H1 (cell line): ENCODE data around the gene THBD. TPM values are rescaled to one million over a fixed set of nuclear protein-coding genes. Genes with fewer than 3 reads are reported as not detected.
A peak's percentile ranks its signal among the peaks of the same experiment; 100 is the strongest.

ENCODE experiments used
- CTCF ChIA-PET: fragments of 300-600 bp; sonication (Branson Sonifier 250); formaldehyde crosslinking; loops from one replicate; lab custom pipeline; 2021; ENCODE audit not compliant: partially characterized antibody; lab: Charles Lee
- POLR2A ChIA-PET: fragments of 300-600 bp; sonication (Branson Sonifier 250); formaldehyde crosslinking; loops from one replicate; lab custom pipeline; 2021; ENCODE audit warnings: inconsistent platforms; ENCODE audit not compliant: partially characterized antibody; lab: Charles Lee
- DNase-seq, 2 experiments: peaks; one replicate each; pipeline versions ENCODE4 v3.0.0 to v3.0.0-alpha.2; 2010 to 2022; ENCODE audit warnings: low spot score in 2 of 2, low read depth in 1 of 2, mixed read lengths in 1 of 2
- FAIRE-seq: peaks from 2 replicates; lab custom pipeline; 2011; peaks lifted over from hg19 to GRCh38; lab: Jason Lieb, UNC
- H2AFZ ChIP-seq: 2 replicates; pipeline ENCODE4 v1.8.1; 2012; ENCODE audit warnings: low read length, inconsistent platforms
- H2AK5ac ChIP-seq: 2 replicates; pipeline ENCODE4 v1.6.1; 2013; ENCODE audit warnings: low read depth, low read length
- H2BK120ac ChIP-seq: replicated peaks from 2 replicates; pipeline ENCODE3; 2013; ENCODE audit warnings: low read depth, low read length, inconsistent platforms
- H2BK12ac ChIP-seq: 2 replicates; pipeline ENCODE4 v1.6.1; 2013; ENCODE audit warnings: low read depth, low read length
- H2BK15ac ChIP-seq: 2 replicates; pipeline ENCODE4 v1.6.1; 2013; ENCODE audit warnings: low read length
- H2BK20ac ChIP-seq: 2 replicates; pipeline ENCODE4 v1.6.1; 2013; ENCODE audit warnings: low read length
- H2BK5ac ChIP-seq: 2 replicates; pipeline ENCODE4 v1.6.1; 2013; ENCODE audit warnings: low read depth, low read length
- H3K14ac ChIP-seq: 2 replicates; pipeline ENCODE4 v1.6.1; 2013; ENCODE audit warnings: inconsistent platforms; ENCODE audit not compliant: insufficient read length
- H3K18ac ChIP-seq: 2 replicates; pipeline ENCODE4 v1.6.1; 2013; ENCODE audit warnings: low read length; ENCODE audit errors: extremely low read depth
- H3K23ac ChIP-seq: 2 replicates; pipeline ENCODE4 v1.6.1; 2013; ENCODE audit warnings: inconsistent platforms; ENCODE audit not compliant: insufficient read length
- H3K23me2 ChIP-seq: 2 replicates; pipeline ENCODE4 v1.6.1; 2013; ENCODE audit warnings: low read depth, low read length
- H3K27ac ChIP-seq: 2 replicates; pipeline ENCODE4 v1.6.1; 2011; ENCODE audit warnings: low read depth, low read length, inconsistent platforms
- H3K27me3 ChIP-seq, 4 experiments: replicated peaks in 1 of 4; 1 replicate in 1 of 4; 2 replicates in 3 of 4; pipeline versions ENCODE4 v1.6.1 to v1.8.1; 2011 to 2013; ENCODE audit warnings: low read length in 3 of 4, mild to moderate bottlenecking in 3 of 4, inconsistent platforms in 2 of 4, mixed read lengths in 2 of 4, moderate library complexity in 1 of 4; ENCODE audit not compliant: control insufficient read depth in 3 of 4, insufficient read depth in 3 of 4; ENCODE audit errors: extremely low read depth in 1 of 4
- H3K36me3 ChIP-seq, 4 experiments: 2 replicates each; pipeline versions ENCODE4 v1.6.1 to v1.8.1; 2011 to 2013; ENCODE audit warnings: mild to moderate bottlenecking in 4 of 4, low read length in 3 of 4, moderate library complexity in 2 of 4, control low read depth in 1 of 4, inconsistent platforms in 1 of 4; ENCODE audit not compliant: insufficient read depth in 4 of 4, control insufficient read depth in 2 of 4
- H3K4ac ChIP-seq: replicated peaks from 2 replicates; pipeline ENCODE3; 2013; ENCODE audit warnings: low read length, low read depth, mixed read lengths, inconsistent platforms; ENCODE audit not compliant: insufficient read length
- H3K4me1 ChIP-seq, 4 experiments: replicated peaks in 1 of 4; 1 replicate in 1 of 4; 2 replicates in 3 of 4; pipeline versions ENCODE4 v1.6.1 to v1.8.1; 2011 to 2013; ENCODE audit warnings: low read length in 3 of 4, inconsistent platforms in 2 of 4, mixed read lengths in 1 of 4; ENCODE audit not compliant: insufficient read depth in 4 of 4, control insufficient read depth in 3 of 4
- H3K4me2 ChIP-seq, 2 experiments: 2 replicates each; pipeline versions ENCODE4 v1.6.1 to v1.8.1; 2011 to 2013; ENCODE audit warnings: low read depth in 2 of 2, low read length in 2 of 2, control low read depth in 1 of 2, inconsistent platforms in 1 of 2, mild to moderate bottlenecking in 1 of 2; ENCODE audit not compliant: insufficient read depth in 1 of 2
- H3K4me3 ChIP-seq, 4 experiments: fragments of 200-600, 300-600 bp in 1 of 4; sonication (generic), shearing (Covaris generic), sonication (Bioruptor Twin) in 1 of 4; 2 replicates each; pipeline versions ENCODE4 v1.5.1 to v1.8.1; 2011 to 2016; ENCODE audit warnings: low read length in 4 of 4, low read depth in 3 of 4, control low read depth in 2 of 4, inconsistent platforms in 2 of 4, mild to moderate bottlenecking in 2 of 4, mixed read lengths in 1 of 4, moderate library complexity in 1 of 4; ENCODE audit not compliant: insufficient read depth in 2 of 4; ENCODE audit errors: extremely low read depth in 1 of 4
- H3K56ac ChIP-seq: replicated peaks from 2 replicates; pipeline ENCODE3; 2013; ENCODE audit warnings: low read depth, mild to moderate bottlenecking, mixed read lengths, low read length, inconsistent platforms; ENCODE audit not compliant: insufficient read length
- H3K79me1 ChIP-seq: 2 replicates; pipeline ENCODE4 v1.6.1; 2013; ENCODE audit warnings: low read depth, low read length, control low read depth
- H3K79me2 ChIP-seq, 2 experiments: 2 replicates each; pipeline versions ENCODE4 v1.6.1 to v1.8.1; 2012 to 2013; ENCODE audit warnings: low read length in 2 of 2, mild to moderate bottlenecking in 2 of 2, inconsistent platforms in 1 of 2; ENCODE audit not compliant: insufficient read depth in 2 of 2, control insufficient read depth in 1 of 2
- H3K9ac ChIP-seq, 4 experiments: replicated peaks in 1 of 4; 1 replicate in 1 of 4; 2 replicates in 3 of 4; pipeline versions ENCODE4 v1.6.1 to v1.8.1; 2011 to 2013; ENCODE audit warnings: low read depth in 3 of 4, low read length in 3 of 4, control low read depth in 2 of 4, mild to moderate bottlenecking in 2 of 4, moderate library complexity in 2 of 4, inconsistent platforms in 1 of 4; ENCODE audit errors: extremely low read depth in 1 of 4
- H3K9me3 ChIP-seq, 2 experiments: 2 replicates each; pipeline versions ENCODE4 v1.6.1 to v1.8.1; 2012 to 2013; ENCODE audit warnings: mild to moderate bottlenecking in 2 of 2, moderate library complexity in 2 of 2, control low read depth in 1 of 2, inconsistent platforms in 1 of 2, low read depth in 1 of 2, low read length in 1 of 2, mixed read lengths in 1 of 2; ENCODE audit not compliant: insufficient read depth in 2 of 2
- H4K20me1 ChIP-seq, 2 experiments: replicated peaks in 1 of 2; 2 replicates each; pipeline versions ENCODE3 to v1.8.1; 2011 to 2013; ENCODE audit warnings: inconsistent platforms in 2 of 2, low read length in 2 of 2, mild to moderate bottlenecking in 1 of 2; ENCODE audit not compliant: insufficient read depth in 2 of 2, control insufficient read depth in 1 of 2
- H4K5ac ChIP-seq: 2 replicates; pipeline ENCODE4 v1.6.1; 2013; ENCODE audit warnings: low read length, low read depth, mixed read lengths, inconsistent platforms; ENCODE audit not compliant: insufficient read length
- H4K8ac ChIP-seq: 2 replicates; pipeline ENCODE4 v1.8.0; 2013; ENCODE audit warnings: mild to moderate bottlenecking, moderate library complexity, low read length, inconsistent platforms; ENCODE audit not compliant: insufficient read depth; ENCODE audit errors: extremely low read depth
- H4K91ac ChIP-seq: replicated peaks from 2 replicates; pipeline ENCODE3; 2013; ENCODE audit warnings: low read length, mixed read lengths, inconsistent platforms; ENCODE audit not compliant: insufficient read length
- EGR1 ChIP-seq: IDR thresholded peaks from 2 replicates; pipeline ENCODE4 v1.6.1; 2011; ENCODE audit warnings: low read depth, low read length, borderline replicate concordance
- HDAC6 ChIP-seq: IDR thresholded peaks from one replicate; pipeline ENCODE4 v1.7.1; 2012; ENCODE audit warnings: low read depth, mild to moderate bottlenecking, inconsistent platforms, low read length, moderate library complexity
- SIN3A ChIP-seq, 2 experiments: IDR thresholded peaks in 1 of 2; conservative IDR thresholded peaks in 1 of 2; 2 replicates each; pipeline ENCODE4 v1.6.1; 2011 to 2012; ENCODE audit warnings: low read length in 2 of 2, improper control_type of control experiment in 1 of 2, low read depth in 1 of 2, mild to moderate bottlenecking in 1 of 2
- TCF12 ChIP-seq: IDR thresholded peaks from 2 replicates; pipeline ENCODE4 v1.6.1; 2011; ENCODE audit warnings: low read depth, mild to moderate bottlenecking, low read length
- WGBS, 2 experiments: shearing (Covaris generic) in 1 of 2; methylation state at CpG; one replicate each; pipeline versions ENCODE4 v1.1.6 to v1.1.7; 2013 to 2015; ENCODE audit warnings: low lambda C conversion rate in 2 of 2, mixed read lengths in 2 of 2, inconsistent platforms in 1 of 2, low coverage in 1 of 2, missing lambda C conversion rate in 1 of 2; ENCODE audit not compliant: insufficient replicate concordance in 2 of 2, insufficient coverage in 1 of 2, insufficient read length in 1 of 2; ENCODE audit errors: extremely low coverage in 1 of 2, missing lambda C conversion rate in 1 of 2; 5-methylcytosine and 5-hydroxymethylcytosine counted together
- polyA plus RNA-seq, 7 experiments: library from polyadenylated mRNA; depleted of rRNA in 3 of 7; stranded (reverse) in 5 of 7; unstranded in 2 of 7; fragments of >200 nt in 5 of 7; fragments of 200-250 nt in 2 of 7; gene quantifications; 1 replicate in 5 of 7; 2 replicates in 1 of 7; 4 replicates in 1 of 7; pipeline versions ENCODE4 v1.2.1 to v1.2.3, GENCODE V29; 2011 to 2013; ENCODE audit warnings: missing spikeins in 2 of 7, mixed read lengths in 2 of 7
- total RNA-seq: library from RNA; stranded (reverse); fragmentation: NEBNext Ultra II Directional; extraction: Animal tissue kit (Norgen Biotek cat#: 25700); gene quantifications from 2 replicates; pipeline ENCODE4 v1.2.1, GENCODE V29; 2021

Gene THBD
- total and polyA plus RNA-seq, 2 of the 8 experiments (the other 6 are each of a cell fraction or from before 2014, with no cell fraction given), result 0.21 to 0.43 TPM

- no peak overlapping the region for H3K4ac ChIP-seq
- no peak overlapping the region for H3K23ac ChIP-seq
- FAIRE-seq (no peak), DNase-seq (no peak)
- H2BK12ac ChIP-seq, result no peak overlapping the region
- no peak overlapping the region for H3K9ac ChIP-seq
- H2BK5ac ChIP-seq, result no peak overlapping the region
- H3K27me3 ChIP-seq, result peaks cover 4 to 37% (median 24%) of the 10 kb centered on the region in 4 experiments
- no peak overlapping the region for H2BK15ac ChIP-seq
- no peak overlapping the region for H3K14ac ChIP-seq
- H2BK120ac ChIP-seq, result no peak overlapping the region
- H3K79me2 ChIP-seq, result no peaks in the 10 kb centered on the region
- peak overlapping the region; percentile 17 to 32; a peak in 2 of 4 replicates for H3K4me2 ChIP-seq
- H3K23me2 ChIP-seq, result 0 out of 2 replicates have a peak, but pooled peaks cover 2% of the 10 kb centered on the region
- H4K20me1 ChIP-seq, result no peaks in the 10 kb centered on the region
- H3K27ac ChIP-seq, result no peak overlapping the region
- H3K36me3 ChIP-seq, result no peaks in the 10 kb centered on the region
- 50% methylated on average over 3 of the region's 3 CpGs; no CpG with 5 or more reads in 1 of the 2 experiments for WGBS, 2 experiments
- no peak overlapping the region for H4K8ac ChIP-seq
- no peak overlapping the region for H2AFZ ChIP-seq
- no peak overlapping the region for H4K91ac ChIP-seq
- 0 out of 2 replicates have a peak overlapping the region, but pooled peaks have one; percentile 19 for H2BK20ac ChIP-seq
- H3K79me1 ChIP-seq, result no peaks in the 10 kb centered on the region
- H3K18ac ChIP-seq, result no peak overlapping the region
- no peak overlapping the region for H3K56ac ChIP-seq
- POLR2A ChIA-PET, result interaction anchor here (0.6 to 1.6 kb wide), 4 partner anchors 8 to 308 kb away, joined by 3 to 5 read pairs (median 4); partner anchors contain the start of gene NXT1
- H3K4me3 ChIP-seq, result no peak overlapping the region
- no peaks in the 10 kb centered on the region for H3K9me3 ChIP-seq
- no peak overlapping the region for H4K5ac ChIP-seq
- peaks cover 3 to 15% (median 8%) of the 10 kb centered on the region in 4 experiments; a peak in 5 of 7 replicates for H3K4me1 ChIP-seq
- CTCF ChIA-PET, result interaction anchor here (0.6 to 2.4 kb wide), 12 partner anchors 9 to 1106 kb away, joined by 3 to 8 read pairs (median 4); no protein-coding TSS in a partner anchor
- H2AK5ac ChIP-seq, result no peak overlapping the region
- TF ChIP-seq EGR1 (no peak), HDAC6 (no peak), TCF12 (no peak), SIN3A (conservative IDR thresholded peaks at IDR 0.05 in 1 of 2, IDR thresholded peaks at IDR 0.05 in 1 of 2; ENCODE audit: low read depth in 1 of 2, low read length in 2 of 2) (no peak)
Observed at GRCh38 chr20:23042270-23042669, 7.2 kb downstream of the THBD start.
